IMR-90 (cell line): Measurements from ENCODE around the gene DSCAML1.

ENCODE experiments used
- BHLHE40 ChIP-seq: fragments of 150-350 bp; IDR thresholded peaks from 2 replicates; pipeline ENCODE4 v1.6.1; 2016; ENCODE audit warnings: mild to moderate bottlenecking, low read depth, low read length
- CEBPB ChIP-seq: IDR thresholded peaks from 2 replicates; pipeline ENCODE4 v1.6.1; 2012; ENCODE audit warnings: low read depth, low read length, improper control_type of control experiment
- MAFK ChIP-seq: IDR thresholded peaks from 2 replicates; pipeline ENCODE4 v1.6.1; 2012; ENCODE audit warnings: low read depth, low read length, improper control_type of control experiment
- POLR2A ChIP-seq: IDR thresholded peaks from 2 replicates; pipeline ENCODE4 v1.6.1; 2012; ENCODE audit warnings: mild to moderate bottlenecking, low read depth, low read length
- RAD21 ChIP-seq: IDR thresholded peaks from 2 replicates; pipeline ENCODE4 v1.6.1; 2012; ENCODE audit warnings: low read length, improper control_type of control experiment
- RFX5 ChIP-seq: IDR thresholded peaks from 2 replicates; pipeline ENCODE4 v1.8.0; 2012; ENCODE audit warnings: low read depth, mild to moderate bottlenecking, low read length, moderate library complexity
- SMC3 ChIP-seq: fragments of 150-350 bp; IDR thresholded peaks from 2 replicates; pipeline ENCODE4 v1.6.1; 2016; ENCODE audit warnings: low read depth, mild to moderate bottlenecking, antibody characterized with exemption, low read length, moderate library complexity
- TF ChIP-seq, protein P1 (sequence below): conservative IDR thresholded peaks from 2 replicates; pipeline ENCODE4 v1.5.1; 2012; ENCODE audit warnings: mild to moderate bottlenecking, low read depth, low read length, improper control_type of control experiment
- TF ChIP-seq, protein P2 (sequence below): fragments of 150-350 bp; IDR thresholded peaks from 2 replicates; pipeline ENCODE4 v1.6.1; 2016; ENCODE audit warnings: low read depth, mild to moderate bottlenecking, low read length, moderate library complexity, borderline replicate concordance

DNA sequence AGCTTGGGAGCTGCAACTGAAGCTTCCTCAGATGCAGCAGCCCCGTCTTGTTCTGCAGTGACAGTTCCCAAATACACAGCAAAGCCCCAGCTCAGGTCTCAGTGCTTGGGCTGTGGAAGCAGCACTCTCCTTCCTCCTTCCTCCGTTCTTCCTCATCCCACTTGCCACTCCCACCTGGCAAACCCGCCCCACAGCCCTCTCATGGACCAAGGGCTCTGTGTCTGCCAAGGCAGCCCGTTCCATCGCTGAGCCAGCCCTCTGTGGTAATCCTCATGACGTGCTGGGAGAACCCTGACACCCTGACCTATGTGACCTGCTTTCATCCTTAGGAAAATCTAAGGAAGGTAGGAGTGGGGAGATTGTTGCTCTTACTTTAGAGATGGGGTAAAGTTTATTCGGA lies 157.0 kb downstream of the DSCAML1 start:
- TF ChIP-seq, protein P1, sequence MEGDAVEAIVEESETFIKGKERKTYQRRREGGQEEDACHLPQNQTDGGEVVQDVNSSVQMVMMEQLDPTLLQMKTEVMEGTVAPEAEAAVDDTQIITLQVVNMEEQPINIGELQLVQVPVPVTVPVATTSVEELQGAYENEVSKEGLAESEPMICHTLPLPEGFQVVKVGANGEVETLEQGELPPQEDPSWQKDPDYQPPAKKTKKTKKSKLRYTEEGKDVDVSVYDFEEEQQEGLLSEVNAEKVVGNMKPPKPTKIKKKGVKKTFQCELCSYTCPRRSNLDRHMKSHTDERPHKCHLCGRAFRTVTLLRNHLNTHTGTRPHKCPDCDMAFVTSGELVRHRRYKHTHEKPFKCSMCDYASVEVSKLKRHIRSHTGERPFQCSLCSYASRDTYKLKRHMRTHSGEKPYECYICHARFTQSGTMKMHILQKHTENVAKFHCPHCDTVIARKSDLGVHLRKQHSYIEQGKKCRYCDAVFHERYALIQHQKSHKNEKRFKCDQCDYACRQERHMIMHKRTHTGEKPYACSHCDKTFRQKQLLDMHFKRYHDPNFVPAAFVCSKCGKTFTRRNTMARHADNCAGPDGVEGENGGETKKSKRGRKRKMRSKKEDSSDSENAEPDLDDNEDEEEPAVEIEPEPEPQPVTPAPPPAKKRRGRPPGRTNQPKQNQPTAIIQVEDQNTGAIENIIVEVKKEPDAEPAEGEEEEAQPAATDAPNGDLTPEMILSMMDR = no peak
- TF ChIP-seq POLR2A = no peak
- no peak for TF ChIP-seq BHLHE40
- TF ChIP-seq RAD21 = no peak
- no peak for TF ChIP-seq SMC3
- no peak for TF ChIP-seq MAFK
- TF ChIP-seq, protein P2, sequence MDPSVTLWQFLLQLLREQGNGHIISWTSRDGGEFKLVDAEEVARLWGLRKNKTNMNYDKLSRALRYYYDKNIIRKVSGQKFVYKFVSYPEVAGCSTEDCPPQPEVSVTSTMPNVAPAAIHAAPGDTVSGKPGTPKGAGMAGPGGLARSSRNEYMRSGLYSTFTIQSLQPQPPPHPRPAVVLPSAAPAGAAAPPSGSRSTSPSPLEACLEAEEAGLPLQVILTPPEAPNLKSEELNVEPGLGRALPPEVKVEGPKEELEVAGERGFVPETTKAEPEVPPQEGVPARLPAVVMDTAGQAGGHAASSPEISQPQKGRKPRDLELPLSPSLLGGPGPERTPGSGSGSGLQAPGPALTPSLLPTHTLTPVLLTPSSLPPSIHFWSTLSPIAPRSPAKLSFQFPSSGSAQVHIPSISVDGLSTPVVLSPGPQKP = no peak
- no peak for TF ChIP-seq RFX5
- no peak for TF ChIP-seq CEBPB
